ENCODE data around the gene ARAP1. TPM values are rescaled to one million over a fixed set of nuclear protein-coding genes. Genes with fewer than 3 reads are reported as not detected.

Gene ARAP1
- total RNA-seq, 2 donors from 2014 or later, result 74.0 to 83.8 TPM

DNA sequence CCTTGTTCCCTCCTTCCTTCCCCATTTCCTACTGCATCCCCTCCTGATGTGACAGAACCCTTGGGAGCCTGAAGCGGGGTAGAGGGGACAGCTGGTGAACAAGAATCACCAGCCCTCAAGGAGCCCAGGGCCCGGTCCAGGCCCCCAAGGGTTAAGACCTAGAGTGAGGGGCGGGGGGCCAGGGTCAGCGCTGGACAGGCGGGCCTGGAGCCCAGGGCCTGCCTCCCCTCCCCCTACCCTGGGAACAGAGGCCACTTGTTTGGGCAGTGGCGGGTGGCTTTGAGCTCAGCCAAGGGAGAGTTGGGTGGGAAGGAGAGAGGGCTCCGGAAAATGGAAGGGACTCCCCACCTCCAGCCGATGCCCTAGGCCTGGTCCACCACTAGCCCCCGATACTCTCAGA lies 2.1 kb downstream of the ARAP1 start:
- TF ChIP-seq CTCF (IDR thresholded peaks at IDR 0.05), result no peak
- DNase-seq (ENCODE audit: low spot score), result no peak
- Histone ChIP-seq H3K36me3 (no peaks in the 10 kb centered on the region), H3K9me3 (no peaks in the 10 kb centered on the region), H3K27me3 (no peaks in the 10 kb centered on the region), H3K4me3 (no peak overlapping the region), H3K27ac (no peak overlapping the region), H3K4me1 (peaks cover 0 to 24% of the 10 kb centered on the region in 2 donors)

DNA sequence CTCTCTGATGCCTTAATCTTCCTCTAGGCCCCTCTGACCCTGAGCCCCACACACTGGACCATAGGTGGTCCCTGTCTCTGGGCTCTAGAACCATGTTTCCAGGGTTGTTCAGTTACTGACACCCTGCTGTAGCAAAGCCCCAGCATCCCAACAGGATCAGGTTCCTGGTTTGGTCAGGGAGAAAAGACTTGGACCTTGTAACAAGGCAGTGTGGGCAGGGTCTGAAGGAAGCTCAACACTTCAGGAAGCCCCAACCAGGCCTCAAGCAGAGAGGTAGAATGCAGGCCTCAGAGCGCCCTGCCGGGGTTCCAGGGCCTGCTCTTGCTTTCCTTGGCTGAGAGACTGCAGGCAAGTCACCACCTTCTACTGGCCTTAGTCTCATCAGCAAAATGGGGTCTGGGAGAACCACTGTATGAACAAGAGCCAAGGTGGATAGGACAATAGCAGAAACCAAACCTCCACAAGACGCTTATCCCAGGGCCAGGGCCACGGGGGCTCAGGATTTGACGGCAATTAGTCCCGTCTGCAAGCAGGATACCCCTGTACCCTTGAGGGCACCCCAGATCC lies 4.8 kb downstream of the ARAP1 start:
- H3K36me3 ChIP-seq, result no peaks in the 10 kb centered on the region
- no peak overlapping the region for H3K27ac ChIP-seq
- peaks cover 0 to 33% of the 10 kb centered on the region in 2 donors for H3K4me1 ChIP-seq
- H3K4me3 ChIP-seq, result no peak overlapping the region
- no peaks in the 10 kb centered on the region for H3K9me3 ChIP-seq
- no peak for TF ChIP-seq CTCF (IDR thresholded peaks at IDR 0.05)
- no peaks in the 10 kb centered on the region for H3K27me3 ChIP-seq
- DNase-seq (ENCODE audit: low spot score), result no peak

DNA sequence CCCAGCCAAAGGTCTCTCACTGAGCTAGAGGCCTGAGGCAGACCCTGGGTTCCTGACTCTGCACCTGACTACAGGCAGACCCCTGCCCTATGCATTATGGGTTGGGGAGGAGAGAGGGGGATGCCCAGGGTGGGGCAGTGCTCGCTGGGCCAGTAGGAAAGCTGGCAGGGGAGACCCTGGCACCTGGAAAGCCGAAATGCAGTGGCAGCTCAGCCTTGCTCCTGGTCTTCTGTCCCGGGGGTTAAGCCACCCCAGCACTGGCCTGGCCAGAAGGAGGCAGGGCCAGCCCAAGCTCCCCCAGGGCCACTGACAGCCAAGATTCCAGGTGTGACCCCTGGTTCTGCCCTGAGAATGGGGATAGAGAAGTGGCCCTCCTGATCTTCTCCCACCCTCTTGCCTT lies 5.4 kb downstream of the ARAP1 start:
- Histone ChIP-seq H3K9me3 (no peaks in the 10 kb centered on the region), H3K4me1 (peaks cover 0 to 38% of the 10 kb centered on the region in 2 donors), H3K27me3 (no peaks in the 10 kb centered on the region), H3K27ac (no peak overlapping the region), H3K36me3 (no peaks in the 10 kb centered on the region), H3K4me3 (no peak overlapping the region)
- no peak for DNase-seq (ENCODE audit: low spot score)
- TF ChIP-seq CTCF (IDR thresholded peaks at IDR 0.05), result no peak

DNA sequence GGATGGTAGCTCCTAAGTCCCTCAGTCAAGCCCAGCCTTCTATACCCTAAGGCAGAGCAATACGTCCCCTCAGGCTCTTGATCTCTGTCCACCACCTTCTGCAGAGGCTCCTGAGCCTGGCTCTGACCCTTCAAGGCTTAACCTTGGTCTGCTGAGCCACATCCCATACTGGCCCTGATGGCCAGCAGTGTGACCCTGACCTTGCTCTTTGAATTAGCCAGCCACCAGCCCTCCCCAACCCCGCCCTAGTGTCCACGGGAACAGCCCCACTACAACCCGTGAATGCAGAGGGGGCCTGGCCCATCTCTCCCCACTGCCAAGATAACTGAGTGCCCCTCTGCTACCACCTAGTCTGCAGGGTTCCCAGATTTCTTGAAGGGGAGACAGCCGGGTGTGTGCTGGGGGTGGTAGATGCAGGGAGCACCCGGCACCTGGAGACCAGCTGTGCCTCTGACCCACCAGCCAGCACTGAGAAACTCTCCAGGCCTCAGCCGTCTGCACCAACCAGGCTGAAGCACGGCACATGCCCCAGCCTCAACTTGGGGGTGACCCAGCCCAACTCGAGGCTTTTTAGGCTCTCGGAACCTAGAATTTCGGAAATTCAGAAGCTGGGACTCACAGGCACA lies 6.2 kb downstream of the ARAP1 start:
- Histone ChIP-seq H3K27ac (no peak overlapping the region), H3K36me3 (no peaks in the 10 kb centered on the region), H3K9me3 (no peaks in the 10 kb centered on the region), H3K4me3 (no peak overlapping the region), H3K27me3 (no peaks in the 10 kb centered on the region), H3K4me1 (peaks cover 0 to 39% of the 10 kb centered on the region in 2 donors)
- no peak for DNase-seq (ENCODE audit: low spot score)
- no peak for TF ChIP-seq CTCF (IDR thresholded peaks at IDR 0.05)

DNA sequence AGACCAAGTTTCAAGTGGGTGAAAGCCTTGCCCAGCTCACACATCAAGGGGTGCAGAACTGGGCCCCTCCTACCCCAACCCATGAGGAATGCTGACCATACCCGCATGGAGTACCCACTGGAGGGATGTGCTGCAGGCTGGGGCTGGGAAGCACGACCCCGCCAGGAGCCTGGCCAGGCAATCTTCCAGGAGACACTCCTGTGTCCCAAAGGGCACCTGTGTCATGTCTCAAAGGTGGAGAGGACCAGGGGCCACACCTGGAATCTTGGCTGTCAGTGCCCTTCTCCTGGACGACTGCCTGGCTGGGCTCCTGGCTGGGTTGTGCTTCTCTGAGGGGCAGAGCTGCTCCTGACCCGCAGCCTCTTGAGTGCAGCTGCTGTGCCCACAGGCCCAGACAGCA lies 6.7 kb downstream of the ARAP1 start:
- no peaks in the 10 kb centered on the region for H3K36me3 ChIP-seq

More for the DNA sequence above, 6.7 kb downstream of the ARAP1 start:
- H3K4me3 ChIP-seq, result no peak overlapping the region
- TF ChIP-seq CTCF (IDR thresholded peaks at IDR 0.05), result no peak
- peaks cover 0 to 39% of the 10 kb centered on the region in 2 donors for H3K4me1 ChIP-seq
- H3K27ac ChIP-seq, result no peak overlapping the region
- H3K9me3 ChIP-seq, result no peaks in the 10 kb centered on the region
- no peaks in the 10 kb centered on the region for H3K27me3 ChIP-seq
- no peak for DNase-seq (ENCODE audit: low spot score)

All from right atrium auricular region (tissue), 2 donors.